HEK293T (cell line): ENCODE measurements around the gene SLC30A10.

Experiments used
- CTCF ChIA-PET: fragments of 350-600 bp; formaldehyde crosslinking; extraction: SDS; loops from one replicate; lab custom pipeline; 2021; ENCODE audit warnings: antibody characterized with exemption, inconsistent platforms; lab: Yijun Ruan, JAX
- POLR2A ChIA-PET: fragments of 350-600 bp; formaldehyde crosslinking; extraction: SDS; loops from one replicate; lab custom pipeline; 2020; ENCODE audit warnings: antibody characterized with exemption, inconsistent platforms; lab: Yijun Ruan, JAX
- DNase-seq: peaks from one replicate; pipeline ENCODE4 v3.0.0; 2012; ENCODE audit warnings: mixed read lengths; ENCODE audit errors: extremely low spot score
- ARNT ChIP-seq: fragments of 450-650 bp; IDR thresholded peaks from 2 replicates; pipeline ENCODE4 v1.6.1; 2017; ENCODE audit warnings: mild to moderate bottlenecking
- BHLHE40 ChIP-seq: fragments of 450-650 bp; IDR thresholded peaks from 2 replicates; pipeline ENCODE4 v1.6.1; 2016; ENCODE audit warnings: mild to moderate bottlenecking, moderate library complexity, borderline replicate concordance
- CTBP1 ChIP-seq: fragments of 450-650 bp; IDR thresholded peaks from 2 replicates; pipeline ENCODE4 v1.6.1; 2016; ENCODE audit warnings: borderline replicate concordance
- ELF4 ChIP-seq: fragments of 450-650 bp; IDR thresholded peaks from 2 replicates; pipeline ENCODE4 v1.6.1; 2017; ENCODE audit warnings: antibody characterized with exemption
- FOXA1 ChIP-seq: fragments of 450-650 bp; IDR thresholded peaks from 2 replicates; pipeline ENCODE4 v1.6.1; 2016; ENCODE audit warnings: mild to moderate bottlenecking
- FOXK2 ChIP-seq: fragments of 450-650 bp; IDR thresholded peaks from 2 replicates; pipeline ENCODE4 v1.6.1; 2016; ENCODE audit warnings: mild to moderate bottlenecking
- FOXM1 ChIP-seq: fragments of 450-650 bp; IDR thresholded peaks from 2 replicates; pipeline ENCODE4 v1.6.1; 2017; ENCODE audit warnings: mild to moderate bottlenecking, borderline replicate concordance
- HDGF ChIP-seq: fragments of 450-650 bp; IDR thresholded peaks from 2 replicates; pipeline ENCODE4 v1.6.1; 2017; ENCODE audit warnings: antibody characterized with exemption, borderline replicate concordance
- L3MBTL2 ChIP-seq: fragments of 450-650 bp; conservative IDR thresholded peaks from 2 replicates; pipeline ENCODE4 v1.6.1; 2016; ENCODE audit warnings: mild to moderate bottlenecking
- NFRKB ChIP-seq: fragments of 450-650 bp; IDR thresholded peaks from 2 replicates; pipeline ENCODE4 v1.6.1; 2016; ENCODE audit warnings: mild to moderate bottlenecking, moderate library complexity
- PKNOX1 ChIP-seq: fragments of 450-650 bp; IDR thresholded peaks from 2 replicates; pipeline ENCODE4 v1.6.1; 2016
- SUZ12 ChIP-seq: fragments of 450-650 bp; IDR thresholded peaks from 2 replicates; pipeline ENCODE4 v1.6.1; 2016; ENCODE audit warnings: mild to moderate bottlenecking
- TARDBP ChIP-seq: fragments of 450-650 bp; IDR thresholded peaks from 2 replicates; pipeline ENCODE4 v1.6.1; 2016
- ZNF384 ChIP-seq: fragments of 450-650 bp; IDR thresholded peaks from 2 replicates; pipeline ENCODE4 v1.6.1; 2016

The SLC30A10 gene

GRCh38 chr1:219927956-219928790, at the start of gene SLC30A10:
TSS of gene SLC30A10 (minus strand) at chr1:219928557. CDS start at chr1:219928440, 117 bp downstream.
- ChIA-PET CTCF (no interaction called here), POLR2A (interaction anchor here (1.0 to 2.3 kb wide), 2 partner anchors 9 to 10 kb away, joined by 3 to 8 read pairs; no protein-coding TSS in a partner anchor)
- TF ChIP-seq L3MBTL2 (peak; percentile 57), ELF4 (no peak)
- DNase-seq, result peak; percentile 60

GRCh38 chr1:219973213-219973612, 44.9 kb upstream of the SLC30A10 start:
- ChIA-PET POLR2A (no interaction called here), CTCF (no interaction called here)
- no peak for DNase-seq
- TF ChIP-seq FOXA1 (no peak), PKNOX1 (peak; percentile 57)

GRCh38 chr1:219967361-219967760, 39.0 kb upstream of the SLC30A10 start:
- ChIA-PET CTCF (no interaction called here), POLR2A (no interaction called here)
- no peak for DNase-seq
- TF ChIP-seq SUZ12 (no peak), ELF4 (no peak), TARDBP (no peak), L3MBTL2 (no peak), FOXM1 (no peak), CTBP1 (no peak), FOXA1 (no peak), FOXK2 (no peak), BHLHE40 (no peak), ZNF384 (no peak), ARNT (no peak)

GRCh38 chr1:219966071-219966349, 37.7 kb upstream of the SLC30A10 start:
- CTCF ChIA-PET, result no interaction called here
- TF ChIP-seq PKNOX1, result peak; percentile 61
- no peak for TF ChIP-seq HDGF
- DNase-seq, result no peak
- POLR2A ChIA-PET, result no interaction called here

- DNase-seq, result no peak
- TF ChIP-seq ZNF384, result no peak
- TF ChIP-seq FOXM1, result no peak
- TF ChIP-seq ARNT, result no peak
- ChIA-PET CTCF (no interaction called here), POLR2A (no interaction called here)
These were observed 37.1 kb upstream of the SLC30A10 start for GRCh38 chr1:219965285-219966070.

- ChIA-PET CTCF (no interaction called here), POLR2A (no interaction called here)
These were observed 35.1 kb upstream of the SLC30A10 start for GRCh38 chr1:219963432-219963831.

GRCh38 chr1:219961684-219962083, 33.3 kb upstream of the SLC30A10 start:
- no peak for TF ChIP-seq CTBP1
- CTCF ChIA-PET, result no interaction called here
- POLR2A ChIA-PET, result no interaction called here
- DNase-seq, result no peak

More at GRCh38 chr1:219963432-219963831, 35.1 kb upstream of the SLC30A10 start:
- TF ChIP-seq ZNF384 (no peak), ARNT (no peak), BHLHE40 (no peak), FOXK2 (no peak), ELF4 (no peak), HDGF (no peak), NFRKB (no peak), L3MBTL2 (no peak), FOXM1 (no peak), TARDBP (no peak), PKNOX1 (no peak), CTBP1 (no peak)
- DNase-seq, result no peak
